ENCODE data around the gene POPDC2. TPM values are rescaled to one million over a fixed set of nuclear protein-coding genes. Genes with fewer than 3 reads are reported as not detected.

POPDC2 gene
- total RNA-seq, 1 donor from 2014 or later, result 1.0 TPM

GRCh38 chr3:119657887-119658702, 2.3 kb downstream of the POPDC2 start:
- Histone ChIP-seq H3K27me3 (ENCODE audit: control insufficient read depth, insufficient read depth, low read length) (no peaks in the 10 kb centered on the region), H3K4me3 (ENCODE audit: low read depth, low read length) (no peak overlapping the region), H3K36me3 (ENCODE audit: control insufficient read depth, insufficient read depth, low read length) (no peaks in the 10 kb centered on the region)
- no peak for TF ChIP-seq CTCF (IDR thresholded peaks at IDR 0.05; ENCODE audit: insufficient read depth, low read length, poor library complexity, severe bottlenecking)
- DNase-seq (ENCODE audit: low read depth), result no peak

GRCh38 chr3:119653876-119654275, 6.5 kb downstream of the POPDC2 start:
- no peak for TF ChIP-seq CTCF (IDR thresholded peaks at IDR 0.05; ENCODE audit: insufficient read depth, low read length, poor library complexity, severe bottlenecking)
- Histone ChIP-seq H3K36me3 (ENCODE audit: control insufficient read depth, insufficient read depth, low read length) (no peaks in the 10 kb centered on the region), H3K4me3 (ENCODE audit: low read depth, low read length) (no peak overlapping the region), H3K27me3 (ENCODE audit: control insufficient read depth, insufficient read depth, low read length) (no peaks in the 10 kb centered on the region)
- no peak for DNase-seq (ENCODE audit: low read depth)

- no peaks in the 10 kb centered on the region for H3K36me3 ChIP-seq (ENCODE audit: control insufficient read depth, insufficient read depth, low read length)
- H3K4me3 ChIP-seq (ENCODE audit: low read depth, low read length), result no peak overlapping the region
- no peak for TF ChIP-seq CTCF (IDR thresholded peaks at IDR 0.05; ENCODE audit: insufficient read depth, low read length, poor library complexity, severe bottlenecking)
- H3K27me3 ChIP-seq (ENCODE audit: control insufficient read depth, insufficient read depth, low read length), result no peaks in the 10 kb centered on the region
- DNase-seq (ENCODE audit: low read depth), result no peak
These were observed 7.9 kb downstream of the POPDC2 start for GRCh38 chr3:119652306-119653033.

GRCh38 chr3:119649761-119650160, 10.6 kb downstream of the POPDC2 start:
- Histone ChIP-seq H3K36me3 (ENCODE audit: control insufficient read depth, insufficient read depth, low read length) (no peaks in the 10 kb centered on the region), H3K27me3 (ENCODE audit: control insufficient read depth, insufficient read depth, low read length) (no peaks in the 10 kb centered on the region), H3K4me3 (ENCODE audit: low read depth, low read length) (no peak overlapping the region)
- DNase-seq (ENCODE audit: low read depth), result no peak
- no peak for TF ChIP-seq CTCF (IDR thresholded peaks at IDR 0.05; ENCODE audit: insufficient read depth, low read length, poor library complexity, severe bottlenecking)

- no peak for TF ChIP-seq CTCF (IDR thresholded peaks at IDR 0.05; ENCODE audit: insufficient read depth, low read length, poor library complexity, severe bottlenecking)
- Histone ChIP-seq H3K4me3 (ENCODE audit: low read depth, low read length) (no peak overlapping the region), H3K36me3 (ENCODE audit: control insufficient read depth, insufficient read depth, low read length) (no peaks in the 10 kb centered on the region), H3K27me3 (ENCODE audit: control insufficient read depth, insufficient read depth, low read length) (no peaks in the 10 kb centered on the region)
- DNase-seq (ENCODE audit: low read depth), result no peak
These were observed 12.4 kb downstream of the POPDC2 start for GRCh38 chr3:119647843-119648575.

Data from kidney epithelial cell (primary cell).